Measurements from ENCODE around the gene PRDM7. TPM values are rescaled to one million over a fixed set of nuclear protein-coding genes. Genes with fewer than 3 reads are reported as not detected.
A peak's percentile ranks its signal among the peaks of the same experiment; 100 is the strongest.
"Not testable (repeated sequence)": the region's sequence is repeated elsewhere in the genome, so short reads cannot be mapped to it uniquely, and the experiment has no call there.

Gene PRDM7
- total RNA-seq, 2 donors from 2014 or later: not detected

DNA sequence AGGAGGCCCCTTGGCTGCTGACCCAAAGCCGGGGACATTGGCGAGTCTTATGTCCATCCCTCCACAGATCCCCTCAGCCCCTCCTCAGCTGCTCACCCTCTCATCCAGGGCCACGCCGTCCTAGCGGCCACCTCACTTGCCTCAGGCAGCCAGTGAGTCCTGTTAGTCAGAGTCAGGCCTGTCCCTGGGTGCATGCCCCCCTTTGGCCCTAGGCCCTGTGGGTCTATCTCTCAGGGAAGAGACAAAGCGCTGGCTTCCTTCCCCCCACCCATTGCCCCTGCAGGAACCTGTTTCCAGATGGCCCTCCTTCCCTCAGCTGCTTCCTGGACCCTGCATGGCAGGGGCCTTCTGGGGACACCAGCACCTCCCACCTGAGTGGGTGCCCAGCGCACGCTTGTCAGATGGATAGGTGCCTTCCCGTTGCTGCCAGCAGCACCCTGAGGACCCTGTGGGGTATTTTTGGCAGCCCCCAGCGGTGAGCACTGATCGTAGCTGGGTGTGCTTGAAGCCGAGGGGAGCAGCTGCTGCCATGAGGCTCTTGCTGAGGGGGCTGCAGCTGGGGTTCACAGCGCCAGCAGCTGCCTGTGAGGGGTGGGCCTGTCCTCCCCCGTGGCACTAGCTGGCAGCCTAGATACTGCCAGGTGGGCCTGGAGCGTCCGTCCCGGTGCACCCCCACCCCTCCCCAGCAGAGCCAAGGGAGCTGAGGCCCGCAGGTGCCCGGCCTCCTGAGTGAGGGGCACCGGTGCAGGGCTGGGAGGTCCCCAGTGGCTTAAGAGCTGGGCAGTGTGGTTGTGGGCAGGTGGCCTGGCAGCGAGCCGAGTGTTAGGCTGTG, 66.2 kb downstream of the PRDM7 start:
- H3K27ac Mint-ChIP-seq: no peak overlapping the region

DNA sequence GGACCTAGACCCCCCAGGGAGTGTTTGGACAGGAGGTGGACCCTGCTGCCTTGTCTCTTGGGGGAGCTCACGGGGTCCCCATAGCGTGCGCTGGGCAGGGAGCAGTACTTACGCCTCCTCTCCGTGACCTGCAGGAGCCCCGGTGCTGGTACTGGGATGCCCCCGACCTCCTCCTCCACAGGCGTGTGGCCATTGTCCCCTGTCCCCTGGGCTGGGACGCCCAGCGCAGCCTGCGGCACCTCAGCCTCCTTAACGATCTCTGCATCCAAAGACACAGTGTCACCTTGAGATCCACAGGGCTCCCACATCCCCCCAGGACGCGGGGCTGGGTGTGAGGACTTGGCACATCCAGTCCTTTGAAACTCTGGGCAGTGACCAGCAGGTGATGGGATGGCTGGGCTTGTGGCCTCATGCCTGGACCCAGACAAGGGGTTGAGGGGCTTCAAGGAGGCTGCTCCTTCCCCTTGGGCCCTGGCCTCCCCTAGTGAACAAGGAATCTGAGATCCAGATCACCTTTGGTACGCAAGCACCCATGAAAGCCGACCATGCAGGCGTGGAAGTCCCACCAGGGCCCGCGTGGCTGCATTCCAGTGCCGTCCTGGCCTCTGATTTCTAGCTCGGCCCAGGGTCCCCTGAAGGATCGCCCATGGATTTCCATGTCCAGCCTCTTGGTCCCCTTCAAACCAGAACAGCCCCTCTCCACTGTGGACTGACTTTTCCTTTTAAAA, 67.8 kb downstream of the PRDM7 start:
- Mint-ChIP-seq H3K9me3 (no peaks in the 10 kb centered on the region), H3K4me3 (peak overlapping the region; percentile 41), H3K4me1 (ENCODE audit: low read depth in 2 of 2) (peaks cover 11 to 13% of the 10 kb centered on the region in 2 donors), H3K36me3 (no peaks in the 10 kb centered on the region), H3K27me3 (peaks cover 0 to 7% of the 10 kb centered on the region in 2 donors), H3K27ac (no peak overlapping the region)
- peak in 1 of 2 donors; percentile 52 for ATAC-seq
- no peak for DNase-seq (ENCODE audit: low spot score)

More for the DNA sequence above, 66.2 kb downstream of the PRDM7 start:
- Mint-ChIP-seq H3K36me3 (no peaks in the 10 kb centered on the region), H3K9me3 (no peaks in the 10 kb centered on the region), H3K4me1 (ENCODE audit: low read depth in 2 of 2) (peaks cover 11 to 13% of the 10 kb centered on the region in 2 donors), H3K4me3 (no peak overlapping the region), H3K27me3 (peaks cover 7 to 10% of the 10 kb centered on the region in 2 donors)
- DNase-seq (ENCODE audit: low spot score) (no peak), ATAC-seq (no peak)

DNA sequence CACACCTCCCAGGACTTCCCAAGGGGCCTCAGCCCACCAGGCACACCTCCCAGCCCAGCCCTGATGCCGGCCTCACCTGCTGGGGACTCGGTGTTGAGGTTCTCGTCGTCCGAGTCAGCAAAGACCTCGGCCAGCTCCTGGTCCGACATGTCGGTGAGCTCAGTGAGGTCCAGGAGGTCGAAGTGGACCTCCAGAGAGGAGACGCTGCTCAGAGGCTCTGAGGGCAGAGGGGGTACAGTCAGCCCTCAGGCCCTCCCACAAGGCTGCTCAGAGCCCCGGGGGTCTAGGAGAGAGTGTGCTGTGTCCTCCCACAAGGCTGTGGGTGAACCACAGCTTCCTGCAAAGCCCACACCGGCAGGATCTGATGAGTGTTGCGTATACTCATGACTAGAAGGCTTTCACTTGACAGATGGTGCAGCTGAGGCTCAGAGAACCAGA, 68.4 kb downstream of the PRDM7 start:
- ATAC-seq: peak; percentile 85 to 90
- Mint-ChIP-seq H3K4me3 (peak overlapping the region; percentile 41), H3K4me1 (ENCODE audit: low read depth in 2 of 2) (peaks cover 11 to 13% of the 10 kb centered on the region in 2 donors), H3K36me3 (no peaks in the 10 kb centered on the region), H3K27ac (no peak overlapping the region), H3K27me3 (peaks cover 0 to 7% of the 10 kb centered on the region in 2 donors), H3K9me3 (no peaks in the 10 kb centered on the region)
- DNase-seq (ENCODE audit: low spot score): no peak

DNA sequence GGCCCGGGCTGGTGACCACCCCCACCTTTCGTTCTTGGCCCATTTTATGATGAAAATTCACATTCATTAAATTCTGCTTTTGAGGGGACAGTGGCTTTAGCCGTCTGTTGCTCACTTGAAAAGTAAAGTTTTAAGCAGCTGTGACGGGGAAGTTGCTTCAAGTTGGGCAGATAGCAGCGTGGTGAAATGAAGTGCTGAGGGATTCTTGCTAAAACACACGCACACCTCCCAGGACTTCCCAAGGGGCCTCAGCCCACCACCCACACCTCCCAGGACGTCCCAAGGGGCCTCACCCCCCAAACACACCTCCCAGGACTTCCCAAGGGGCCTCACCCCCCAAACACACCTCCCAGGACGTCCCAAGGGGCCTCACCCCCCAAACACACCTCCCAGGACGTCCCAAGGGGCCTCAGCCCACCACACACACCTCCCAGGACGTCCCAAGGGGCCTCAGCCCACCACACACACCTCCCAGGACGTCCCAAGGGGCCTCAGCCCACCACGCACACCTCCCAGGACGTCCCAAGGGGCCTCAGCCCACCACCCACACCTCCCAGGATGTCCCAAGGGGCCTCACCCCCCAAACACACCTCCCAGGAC, 69.4 kb downstream of the PRDM7 start:
- H3K27ac Mint-ChIP-seq; H3K4me3 Mint-ChIP-seq; H3K9me3 Mint-ChIP-seq; ATAC-seq; DNase-seq (ENCODE audit: low spot score); H3K36me3 Mint-ChIP-seq; H3K27me3 Mint-ChIP-seq: not testable (repeated sequence)
- H3K4me1 Mint-ChIP-seq (ENCODE audit: low read depth in 2 of 2): peaks cover 11 to 13% of the 10 kb centered on the region in 2 donors

DNA sequence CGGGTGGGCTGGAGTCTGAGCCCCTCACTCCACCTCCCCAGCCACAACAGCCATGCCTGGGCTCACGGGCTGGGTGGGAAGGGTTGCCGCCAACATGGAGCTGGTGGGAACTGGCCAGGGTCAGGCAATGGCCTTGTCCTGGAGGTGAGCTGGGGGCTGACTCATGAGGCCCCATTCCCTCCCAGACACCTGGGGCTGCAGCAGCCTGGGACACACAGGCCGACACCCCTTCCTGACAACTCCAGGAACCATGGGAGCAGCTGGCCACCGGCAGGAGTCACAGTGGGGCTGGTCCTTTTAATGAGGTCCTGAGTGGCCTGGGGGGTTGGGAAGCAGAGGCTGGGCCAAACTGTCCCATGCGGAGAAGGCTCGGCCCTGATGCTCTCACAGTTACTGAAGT, 70.1 kb downstream of the PRDM7 start:
- Mint-ChIP-seq H3K9me3 (no peaks in the 10 kb centered on the region), H3K27me3 (peaks cover 0 to 2% of the 10 kb centered on the region in 2 donors), H3K4me1 (ENCODE audit: low read depth in 2 of 2) (peaks cover 11 to 13% of the 10 kb centered on the region in 2 donors), H3K27ac (no peak overlapping the region), H3K36me3 (no peaks in the 10 kb centered on the region), H3K4me3 (no peak overlapping the region)
- no peak for ATAC-seq
- no peak for DNase-seq (ENCODE audit: low spot score)

Other genes with a start within 250 kb of the PRDM7 start
- 1 to 10 TPM; 2.5 to 3.9 TPM for gene SPIRE2, start 248.9 kb downstream of the PRDM7 start, total RNA-seq
- gene TCF25, start 203.7 kb downstream of the PRDM7 start, total RNA-seq: 100 to 1,000 TPM; 239 to 382 TPM
- gene MC1R, start 158.5 kb downstream of the PRDM7 start, total RNA-seq: 10 to 100 TPM in 1 of 2 donors, 1 to 10 TPM in 1; 9.3 to 13.0 TPM
- gene TUBB3, start 154.0 kb downstream of the PRDM7 start, total RNA-seq: 10 to 100 TPM in 1 of 2 donors, 1 to 10 TPM in 1; 9.6 to 10.9 TPM
- gene DEF8, start 128.6 kb downstream of the PRDM7 start, total RNA-seq: 10 to 100 TPM; 44.2 to 55.5 TPM
- gene DBNDD1, start 57.9 kb downstream of the PRDM7 start, total RNA-seq: not detected

Data from natural killer cell treated with Interleukin-12 subunit alpha and Interleukin-12 subunit beta and Interleukin-15 and Interleukin-18, amount 100 ng/mL, for 72 hours (primary cell).